Dermis blood vessel endothelial cell (primary cell): Measurements from ENCODE around the gene HPSE2. TPM values are rescaled to one million over a fixed set of nuclear protein-coding genes. Genes with fewer than 3 reads are reported as not detected.

Experiments used
- DNase-seq: peaks from one replicate; pipeline ENCODE4 v3.0.0; 2010
- total RNA-seq: library from RNA; depleted of rRNA; stranded (reverse); fragments of >200 nt; gene quantifications from 2 replicates; pipeline ENCODE4 v1.2.3, GENCODE V29; 2014

The HPSE2 gene
- total RNA-seq, 1 donor from 2014 or later: not detected

DNA sequence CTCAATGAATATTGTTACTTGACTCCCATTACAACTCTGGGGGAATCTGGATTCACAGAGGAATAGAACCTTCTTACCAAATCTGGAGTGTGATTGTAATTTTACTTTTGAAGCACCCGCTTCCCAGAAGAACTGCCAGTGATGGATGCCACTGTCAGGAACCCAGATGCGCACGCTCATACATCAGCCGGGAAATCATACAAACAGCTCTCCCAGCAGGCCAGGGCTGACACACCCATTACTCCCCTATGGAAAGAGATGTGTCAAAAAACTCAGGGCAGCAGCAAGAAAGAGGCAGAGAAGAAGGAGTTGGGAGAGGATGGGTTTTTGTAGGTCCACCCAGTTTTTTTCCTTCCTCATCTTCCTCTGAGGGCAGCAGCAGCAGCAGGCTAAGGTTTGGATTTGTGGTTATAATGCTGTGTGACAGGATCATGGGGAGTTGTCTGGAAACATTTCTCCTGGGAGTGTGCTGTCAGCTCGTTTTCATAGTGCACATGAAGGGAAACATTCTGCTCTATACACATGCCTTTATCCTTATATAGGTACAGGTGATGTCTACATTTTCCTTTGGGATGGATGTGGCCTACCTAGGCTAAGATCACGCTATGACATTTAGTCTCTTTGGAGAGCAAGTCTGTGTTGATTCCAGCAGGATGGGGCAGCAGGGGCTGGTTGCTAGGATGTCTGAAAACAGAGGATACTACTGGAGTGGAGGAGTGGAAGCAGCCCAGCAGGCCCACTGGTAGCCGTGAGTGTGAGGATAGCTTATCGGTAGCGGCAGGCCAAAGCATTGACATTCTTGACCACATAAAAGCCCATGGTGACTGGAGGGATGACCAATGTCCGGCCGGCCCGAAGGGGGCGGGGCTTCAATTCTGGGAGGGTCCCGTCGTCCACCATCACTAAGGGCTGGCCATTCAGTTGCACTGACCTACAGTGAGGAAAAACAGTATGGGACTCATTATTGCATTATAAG, 776.6 kb downstream of the HPSE2 start:
- no peak for DNase-seq

DNA sequence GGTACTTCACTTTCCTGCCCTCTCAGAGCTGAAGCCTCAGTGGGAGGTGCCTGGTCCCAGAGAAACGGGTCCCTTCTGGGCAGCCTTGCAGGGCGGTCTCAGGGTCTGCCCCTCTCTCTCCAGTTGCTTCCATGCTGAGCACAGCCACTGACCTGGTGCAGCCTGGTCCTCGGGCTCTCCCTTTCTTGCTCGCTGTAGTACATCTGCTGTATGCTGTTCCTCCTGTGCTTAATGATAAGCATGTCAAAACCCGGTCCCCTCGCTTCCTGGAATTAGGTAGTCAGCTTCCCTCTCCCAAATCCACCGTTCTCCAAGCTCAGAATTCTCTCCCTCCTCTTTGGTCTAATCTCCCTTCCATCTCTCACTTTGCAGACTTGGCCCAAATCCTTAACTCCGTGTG, 777.9 kb downstream of the HPSE2 start:
- DNase-seq: no peak

DNA sequence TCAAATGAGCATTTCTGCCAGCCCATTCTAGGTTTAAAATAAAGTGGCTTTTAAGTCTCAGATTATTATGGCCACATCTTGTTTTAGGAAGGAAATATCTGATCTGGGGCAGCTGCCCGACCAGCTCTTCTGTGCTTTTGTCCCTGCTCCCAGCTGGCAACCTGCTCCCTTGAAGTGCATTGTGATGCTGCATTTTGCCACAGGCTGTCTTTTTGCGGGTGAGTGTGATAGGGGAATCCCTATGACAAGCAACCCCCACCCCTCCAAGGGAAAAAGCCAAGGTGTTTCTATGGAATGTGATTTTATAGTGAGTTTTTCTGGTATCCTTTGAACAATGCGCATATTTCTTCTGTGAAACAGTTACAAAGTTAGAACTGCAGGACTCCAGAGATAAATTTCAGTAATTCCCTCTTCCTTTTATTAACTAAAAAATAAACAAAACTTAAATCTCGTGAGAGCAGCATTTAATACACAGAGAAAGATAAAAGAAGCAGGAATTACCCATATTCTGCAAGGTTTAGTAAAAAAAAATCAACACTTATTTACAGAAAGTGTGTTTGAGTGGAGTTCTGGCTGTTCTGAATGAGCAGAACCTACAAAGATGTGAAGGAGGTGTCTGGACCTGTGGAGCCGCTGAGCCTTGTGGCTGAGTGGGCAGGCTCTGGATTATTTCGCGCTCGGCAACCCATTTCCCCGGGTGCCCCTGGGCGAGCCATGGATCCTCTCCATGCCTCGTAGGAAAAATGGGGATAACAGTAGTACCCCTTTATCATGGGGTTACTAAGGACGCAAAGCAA, 778.8 kb downstream of the HPSE2 start:
- DNase-seq: no peak

DNA sequence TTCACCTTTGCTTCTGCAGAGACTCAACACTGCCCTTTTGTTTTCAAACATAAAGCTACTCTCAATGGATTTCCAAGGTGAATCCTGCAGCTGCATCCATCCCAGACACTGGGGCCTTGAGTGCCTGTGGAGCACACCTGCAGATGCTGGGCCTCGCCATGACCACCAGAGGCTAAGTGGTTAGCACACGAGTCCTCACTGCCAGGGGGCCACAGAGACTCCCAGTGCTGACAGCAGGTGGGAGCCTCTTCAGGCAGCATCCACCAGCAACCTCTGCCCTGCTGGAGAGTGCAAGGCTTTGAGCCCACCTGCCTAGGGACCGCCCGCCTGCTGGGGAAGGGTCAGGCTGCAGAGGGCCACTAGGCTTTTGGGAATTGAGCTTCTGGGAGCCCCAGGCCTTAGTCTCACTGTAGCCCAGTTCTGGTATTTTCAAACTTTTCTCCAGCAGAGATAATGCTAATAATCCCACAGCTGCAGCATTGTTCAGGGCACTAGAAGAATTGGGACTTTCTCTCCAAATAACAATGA, 779.5 kb downstream of the HPSE2 start:
- DNase-seq: no peak

DNA sequence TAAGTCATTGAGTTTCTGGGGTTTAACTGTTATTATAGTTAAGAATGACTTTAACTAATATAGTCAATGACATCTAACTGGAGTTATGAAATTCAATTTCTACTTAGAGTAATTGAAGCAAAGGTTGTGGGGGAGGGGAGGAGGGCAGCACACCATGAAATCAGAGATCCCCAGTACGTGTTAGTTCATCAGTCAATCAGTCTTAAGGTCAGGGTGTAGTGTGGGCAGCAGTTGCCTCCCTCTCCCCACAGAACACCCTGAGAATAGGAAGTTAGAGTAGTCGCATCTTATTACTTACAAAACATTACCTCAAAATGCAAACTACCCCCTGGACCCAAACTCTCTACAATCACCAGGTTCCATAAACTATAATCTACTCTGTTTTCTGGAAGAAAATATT, 781.9 kb downstream of the HPSE2 start:
- no peak for DNase-seq

DNA sequence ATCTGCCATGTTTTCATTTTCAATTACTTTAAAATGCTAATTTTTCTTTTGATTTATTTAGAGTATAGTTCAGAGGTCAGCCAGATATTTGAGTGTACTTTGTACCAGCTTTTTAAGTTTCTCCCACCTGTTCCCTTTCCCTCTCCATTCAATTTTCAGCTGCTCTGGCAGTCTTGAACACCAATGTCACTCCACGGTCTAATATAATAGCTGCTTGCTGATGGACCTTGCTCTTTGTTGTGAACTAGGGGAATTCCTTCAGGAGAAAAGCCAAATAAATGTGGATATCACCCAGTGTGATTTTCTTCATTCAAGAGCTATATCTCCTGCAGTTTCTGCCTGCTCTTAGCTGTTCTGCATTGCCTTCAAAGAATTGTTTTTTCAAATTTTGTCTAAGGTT, 785.0 kb downstream of the HPSE2 start:
- no peak for DNase-seq

DNA sequence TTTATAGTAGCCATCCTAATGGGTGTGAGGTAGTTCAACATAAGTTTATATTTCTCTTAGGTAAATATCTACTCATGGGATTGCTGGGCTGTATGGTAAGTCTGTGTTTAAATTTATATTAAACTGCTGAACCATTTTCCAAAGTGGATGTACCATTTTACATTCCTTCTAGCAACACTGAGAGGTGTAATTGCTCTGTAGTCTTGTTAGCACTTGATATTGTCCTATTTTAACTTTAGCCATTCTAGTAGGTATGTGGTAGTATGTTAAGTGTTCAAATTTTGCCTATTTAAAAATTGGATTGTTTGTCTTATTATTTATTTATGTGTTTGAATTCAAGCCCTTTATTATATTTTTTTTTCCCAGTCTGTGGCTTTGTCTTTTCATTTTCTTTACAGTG, 786.4 kb downstream of the HPSE2 start:
- DNase-seq: no peak

DNA sequence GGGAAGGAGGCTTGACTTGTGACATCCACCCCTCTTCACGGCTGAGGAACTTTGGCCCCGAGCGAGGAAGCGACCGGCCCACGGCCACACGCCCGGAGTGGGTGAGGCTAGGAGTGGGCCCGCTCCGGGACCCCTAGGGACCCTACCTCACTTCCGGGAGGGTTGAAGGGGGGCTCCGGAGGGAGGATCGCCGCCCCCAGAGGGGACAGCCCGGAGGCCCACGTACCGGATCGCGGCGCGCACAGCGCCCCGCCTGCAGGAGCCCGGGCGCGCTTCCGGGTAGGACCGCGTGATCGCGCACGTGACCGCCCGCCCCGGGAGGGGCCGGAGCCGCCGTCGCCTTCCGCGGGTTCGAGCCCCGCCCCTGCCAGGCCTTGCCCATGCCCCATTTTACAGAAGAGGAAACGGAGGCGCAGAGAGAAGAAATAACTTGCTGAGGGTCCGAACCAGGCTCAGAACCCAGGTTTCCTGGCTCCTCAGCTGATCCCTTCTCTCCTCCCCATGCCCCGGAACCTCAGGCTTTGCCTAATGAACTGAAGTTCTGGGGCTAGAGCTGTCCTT, 788.9 kb downstream of the HPSE2 start, which contains the start of gene HPS1:
TSS of gene HPS1 (minus strand) at position 275 of the 561 bp plus-strand sequence. CDS start 3,695 bp downstream, outside the sequence.
- peak; percentile 76 for DNase-seq

DNA sequence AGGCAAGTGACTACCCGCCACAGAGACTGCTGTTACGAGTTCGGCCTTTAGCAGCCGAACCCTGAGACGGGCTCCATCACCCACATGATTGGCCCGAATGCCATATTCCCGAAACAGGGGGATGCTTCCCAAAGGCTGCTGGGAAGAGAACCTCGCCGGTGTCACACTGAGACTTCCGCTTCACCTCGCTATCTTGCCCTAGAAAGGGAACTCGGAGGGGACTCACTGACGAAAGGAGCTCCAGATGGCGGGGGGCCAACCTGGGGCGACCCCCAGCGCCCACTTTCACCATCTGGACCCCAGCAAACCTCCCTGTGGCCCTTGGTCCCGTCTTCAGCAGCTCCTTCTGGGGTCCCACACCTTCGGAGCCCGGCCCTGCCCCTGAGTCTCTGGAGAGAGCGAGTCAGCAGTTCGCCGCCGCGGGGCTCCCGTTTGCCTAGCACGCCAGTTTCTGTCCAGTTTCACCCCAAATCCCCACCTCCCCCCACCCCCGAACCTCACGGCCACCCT, 789.4 kb downstream of the HPSE2 start:
- peak; percentile 47 for DNase-seq

DNA sequence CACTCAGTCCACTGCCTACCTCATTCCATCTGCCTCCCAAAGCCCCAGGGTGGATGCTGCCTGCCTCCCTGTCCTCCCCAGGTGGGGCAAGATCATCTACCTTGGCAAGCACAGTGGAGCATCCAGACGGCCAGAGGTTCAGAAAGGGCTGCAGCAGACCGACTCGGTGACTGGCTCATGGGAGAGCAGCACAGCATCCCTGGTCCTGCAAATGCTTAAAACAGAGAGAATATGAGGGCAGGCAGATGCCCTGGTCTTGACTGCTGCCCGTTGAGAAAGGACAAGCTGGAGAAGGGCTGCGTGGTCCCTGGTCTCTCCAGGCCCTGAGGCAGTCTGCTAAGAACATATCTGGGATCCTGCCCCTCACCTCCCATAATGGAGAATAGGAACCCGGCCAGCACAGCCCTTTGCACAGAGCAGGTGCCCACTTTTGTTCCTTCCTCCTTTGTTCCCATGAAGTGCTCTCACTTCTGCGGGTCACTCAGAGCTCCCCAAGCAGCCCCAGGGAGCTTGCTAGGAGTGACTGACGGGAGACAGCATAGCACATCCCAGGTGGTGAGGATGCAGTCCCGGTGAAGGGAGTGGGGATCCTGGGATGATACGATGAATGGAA, 790.3 kb downstream of the HPSE2 start:
- DNase-seq: no peak

DNA sequence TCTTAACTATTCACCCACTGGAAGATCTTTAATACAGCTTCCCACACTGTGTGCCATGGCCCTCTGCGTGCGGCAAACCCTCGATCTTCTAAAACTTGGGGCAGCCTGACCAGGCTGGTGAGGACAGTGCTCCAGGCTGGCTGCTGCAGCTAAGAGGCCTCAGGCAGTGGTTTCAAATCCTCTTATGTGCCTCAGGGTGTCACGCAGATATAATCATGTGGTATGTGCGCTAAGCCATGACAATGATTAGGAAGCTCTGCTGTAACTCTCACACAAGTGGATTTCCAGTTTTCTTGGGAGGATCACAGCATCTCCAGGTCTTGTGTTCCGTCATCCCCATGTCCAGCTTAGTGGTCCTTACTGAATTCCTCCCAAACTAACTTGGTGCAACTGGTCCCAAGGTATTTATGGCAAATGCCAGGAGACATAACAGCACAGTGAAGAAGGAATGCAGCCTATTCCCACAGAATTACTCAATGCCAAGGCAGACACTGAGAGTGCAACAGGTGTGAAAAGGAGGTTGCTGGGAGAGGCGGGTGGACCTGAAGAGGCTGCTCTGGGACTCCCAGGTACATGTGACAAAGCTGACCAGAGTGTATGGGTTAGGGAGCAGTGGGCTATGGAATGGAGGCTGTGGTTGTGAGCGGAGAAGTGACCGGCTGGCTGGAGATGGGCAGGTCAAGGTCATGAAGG, 791.2 kb downstream of the HPSE2 start:
- no peak for DNase-seq

DNA sequence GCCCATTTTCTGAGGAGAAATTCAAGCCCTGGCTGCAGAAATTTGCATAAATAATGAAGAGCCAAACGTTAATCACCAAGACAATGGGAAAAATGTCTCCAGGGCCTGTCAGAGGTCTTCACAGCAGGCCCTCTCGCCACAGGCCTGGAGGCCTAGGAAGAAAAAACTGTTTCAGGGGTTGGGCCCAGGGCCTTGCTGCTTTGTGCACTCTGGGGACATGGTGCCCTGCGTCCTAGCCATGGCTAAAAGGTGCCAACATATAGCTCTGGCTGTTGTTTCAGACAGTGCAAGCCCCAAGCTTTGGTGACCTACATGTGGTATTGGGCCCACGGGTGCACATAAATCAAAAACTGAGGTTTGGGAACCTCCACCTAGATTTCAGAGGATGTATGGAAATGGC, 796.9 kb downstream of the HPSE2 start:
- no peak for DNase-seq

DNA sequence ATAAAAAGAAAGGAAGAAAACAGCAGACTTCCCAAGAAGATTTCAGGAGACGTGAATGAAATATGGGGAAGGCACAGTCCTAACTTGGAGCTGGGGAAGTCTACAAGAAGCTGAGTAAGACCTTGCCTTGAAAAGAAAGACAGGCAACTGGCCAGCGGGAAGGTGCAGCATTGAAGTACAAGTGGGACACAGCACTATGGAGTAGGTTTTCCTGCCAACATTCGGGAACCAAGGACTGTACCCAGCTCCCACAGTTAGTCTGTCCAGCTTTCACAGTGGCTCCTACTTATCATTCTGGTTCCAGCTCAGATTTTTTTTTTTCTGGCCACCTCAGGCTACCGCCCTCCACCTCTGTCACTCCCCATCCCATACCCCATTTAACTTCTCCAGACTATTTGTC, 798.9 kb downstream of the HPSE2 start:
- DNase-seq: no peak

DNA sequence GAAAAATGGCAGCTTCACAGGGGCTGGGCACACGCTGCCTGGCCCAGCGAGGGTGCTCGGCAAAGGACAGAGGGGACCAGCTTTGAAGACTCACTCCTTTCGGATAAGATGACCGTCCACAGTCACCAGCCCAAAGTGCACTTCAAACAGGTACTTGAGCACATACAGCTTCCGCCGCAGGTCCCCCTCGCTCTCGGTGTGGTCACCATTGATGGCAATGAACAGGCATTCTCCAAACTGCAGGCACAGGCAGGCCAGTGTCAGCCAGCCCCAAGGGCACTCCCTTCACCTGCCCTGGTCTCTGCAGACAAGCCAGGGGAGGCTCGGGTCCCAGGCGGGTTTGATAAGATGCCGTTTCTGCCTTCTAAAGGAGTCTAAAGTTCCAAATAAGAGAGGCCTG, 800.5 kb downstream of the HPSE2 start:
- DNase-seq: no peak

DNA sequence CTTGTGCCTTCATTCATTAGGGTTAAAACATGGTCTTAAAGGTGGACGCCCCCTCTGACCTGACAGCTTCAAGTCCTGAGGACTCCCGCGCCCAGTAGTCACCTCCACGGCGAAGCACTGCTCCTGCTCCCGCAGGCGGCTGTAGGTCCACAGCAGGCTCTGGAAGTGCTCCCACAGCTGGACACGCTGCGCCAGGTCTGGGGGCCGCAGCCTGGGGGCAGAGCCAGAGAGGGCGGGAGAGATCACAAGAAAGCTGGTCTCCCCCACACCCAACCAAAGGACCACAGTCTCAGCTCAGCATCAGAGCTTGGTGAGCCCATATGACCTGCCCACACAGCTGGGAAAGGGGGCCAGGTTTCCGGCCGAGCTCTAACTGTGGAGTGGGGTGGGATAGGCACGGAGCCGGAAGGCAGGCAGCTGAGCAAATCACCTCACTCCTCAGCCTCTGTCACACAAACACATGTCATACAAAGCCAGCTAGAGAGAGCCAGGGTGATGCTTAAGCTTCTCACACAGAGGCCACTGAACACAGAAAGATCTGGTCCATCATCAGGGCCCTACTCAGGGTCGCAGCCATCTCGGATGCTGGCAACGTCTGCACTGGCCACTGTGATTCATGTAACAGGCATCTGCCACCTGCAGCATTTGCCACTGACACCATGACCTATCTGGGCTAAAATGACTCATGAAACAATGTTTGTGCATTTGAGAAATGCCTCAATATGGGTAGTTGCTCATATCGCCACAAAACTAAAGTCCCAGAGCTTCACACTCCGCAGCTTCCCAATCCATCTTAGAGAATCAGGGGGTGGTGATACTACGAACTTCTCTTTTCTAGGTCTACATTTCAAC, 801.5 kb downstream of the HPSE2 start:
- peak; percentile 62 for DNase-seq

DNA sequence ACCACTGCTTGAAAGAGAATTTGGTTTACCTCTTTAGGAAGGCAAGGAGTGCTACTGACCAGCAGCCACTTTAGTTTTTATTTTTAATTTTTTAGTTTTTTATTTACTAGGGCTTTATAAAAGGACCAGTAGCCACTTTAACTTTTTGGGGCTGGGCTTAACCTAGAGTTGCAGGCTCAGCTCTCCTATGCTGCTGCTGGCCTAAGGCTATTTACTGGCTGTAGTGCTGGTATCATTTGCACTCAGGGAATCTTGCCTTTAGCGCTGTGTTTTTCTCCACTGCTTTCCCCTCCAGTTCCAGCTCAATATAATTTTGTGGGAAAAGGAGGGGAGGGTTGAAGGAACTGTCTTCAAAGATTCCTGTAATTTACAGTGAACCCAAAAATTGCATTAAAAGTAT, 802.3 kb downstream of the HPSE2 start:
- no peak for DNase-seq

DNA sequence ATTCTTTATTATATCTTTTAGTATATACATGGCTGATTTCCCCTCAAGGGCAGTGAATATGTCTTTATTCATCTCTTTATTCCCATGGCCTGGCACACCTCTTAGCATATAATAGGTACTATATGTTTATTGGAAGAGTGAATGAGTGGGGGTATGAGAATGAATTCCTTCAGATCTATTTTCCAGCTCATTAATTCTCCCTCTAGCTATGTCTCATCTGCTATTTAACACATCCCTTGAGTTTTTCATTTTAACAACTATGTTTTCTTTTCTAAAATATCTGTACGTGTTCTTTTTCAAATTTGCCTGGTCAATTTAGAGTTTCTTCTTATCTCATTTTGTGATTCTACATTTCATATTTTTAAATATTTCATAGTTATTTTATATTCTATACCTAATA, 803.3 kb downstream of the HPSE2 start:
- no peak for DNase-seq

DNA sequence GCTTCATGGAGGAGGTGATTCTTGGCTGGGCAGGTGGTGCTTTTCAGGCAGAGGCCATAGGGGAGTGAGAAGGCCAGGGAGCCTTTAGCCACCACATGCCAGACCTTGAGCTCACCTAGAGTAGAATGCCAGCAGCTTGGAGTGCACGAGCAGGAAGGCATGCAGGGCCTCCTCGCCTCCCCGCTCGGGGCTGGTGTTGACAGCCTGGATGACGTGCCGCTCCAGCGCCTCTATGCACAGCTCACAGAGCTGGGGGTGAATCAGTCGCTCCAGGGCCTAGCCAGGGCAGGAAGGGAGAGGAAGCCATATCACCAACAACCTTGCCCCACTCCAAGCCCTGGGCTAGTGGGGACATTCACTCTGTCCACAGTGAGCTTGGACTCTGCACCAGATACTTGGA, 804.6 kb downstream of the HPSE2 start:
- no peak for DNase-seq

DNA sequence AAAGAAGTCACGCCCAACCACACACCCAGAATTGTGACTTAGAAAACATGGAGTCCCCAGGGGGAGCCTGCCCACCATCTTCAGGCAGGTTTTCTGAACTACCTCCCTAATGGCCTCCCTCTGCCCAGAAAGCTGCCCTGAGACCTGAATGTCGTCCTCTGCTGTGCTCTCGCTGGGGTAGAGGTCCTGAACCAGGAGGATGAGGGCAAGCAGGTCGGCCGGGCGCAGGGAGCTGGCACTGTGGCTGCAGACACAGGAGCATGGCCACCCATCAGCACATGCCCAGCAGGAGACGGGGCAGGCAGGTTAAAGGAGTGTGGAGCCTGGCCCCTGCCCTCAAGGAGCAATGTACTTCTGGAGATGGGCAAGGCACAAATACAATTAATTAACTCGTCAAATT, 805.2 kb downstream of the HPSE2 start:
- no peak for DNase-seq

DNA sequence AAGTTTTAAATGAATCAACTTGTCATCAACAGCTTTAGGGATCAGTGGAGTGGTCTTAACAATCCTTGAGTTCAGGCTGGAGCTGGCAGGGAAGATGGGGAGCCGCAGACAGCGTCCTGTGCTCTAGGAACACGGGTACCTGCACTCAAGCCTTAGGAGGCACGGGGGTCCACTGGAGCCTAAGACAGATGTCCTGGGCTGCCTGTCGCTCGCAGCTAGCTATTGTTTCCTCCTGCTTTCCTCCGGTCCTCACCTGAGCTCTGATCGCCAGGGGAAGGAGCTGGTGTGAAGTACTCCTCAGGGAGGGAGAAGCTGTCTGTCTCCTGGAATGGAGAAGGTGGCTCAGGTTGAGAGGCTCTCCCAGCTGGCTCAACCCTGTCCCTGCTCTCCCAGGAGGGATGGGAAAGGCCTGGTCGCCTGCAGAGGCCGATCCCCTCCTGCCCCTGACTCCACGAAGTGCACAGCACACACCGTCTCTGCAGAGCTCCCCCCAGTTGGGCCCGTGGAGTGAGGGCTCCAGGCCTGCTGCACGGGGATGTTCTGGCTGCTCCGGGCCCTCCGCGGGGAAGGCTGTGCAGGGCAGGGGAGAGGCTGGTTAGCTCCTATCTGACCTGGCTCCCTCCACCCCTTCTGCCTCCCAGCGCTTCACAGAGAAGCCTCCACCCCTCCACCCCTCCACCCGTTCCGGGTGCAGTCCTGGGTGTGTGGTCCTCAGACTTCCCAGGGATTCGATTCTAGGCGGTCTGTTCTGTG, 806.2 kb downstream of the HPSE2 start:
- DNase-seq: no peak
